Calu3 (cell line): ENCODE measurements around the gene DPPA3. TPM values are rescaled to one million over a fixed set of nuclear protein-coding genes. Genes with fewer than 3 reads are reported as not detected.

Experiments used
- BruUV-seq: library from RNA; stranded (reverse); fragments of 400-500 nt; replicated peaks from 2 replicates; lab custom pipeline; 2021; lab: Mats Ljungman, UMichigan
- CTCF ChIA-PET: fragments of 300-600 bp; sonication (Branson Sonifier 250); formaldehyde crosslinking; loops from one replicate; lab custom pipeline; 2022; ENCODE audit warnings: antibody characterized with exemption; lab: Charles Lee
- DNase-seq: peaks from one replicate; pipeline ENCODE4 v3.0.0; 2022
- H3K27ac Mint-ChIP-seq: one replicate; pipeline ENCODE4 v1.8.0; 2022; ENCODE audit warnings: mixed read lengths; ENCODE audit not compliant: unreplicated experiment
- H3K27me3 Mint-ChIP-seq: one replicate; pipeline ENCODE4 v1.8.0; 2022; ENCODE audit warnings: mixed read lengths; ENCODE audit not compliant: unreplicated experiment
- H3K36me3 Mint-ChIP-seq: one replicate; pipeline ENCODE4 v1.8.0; 2022; ENCODE audit warnings: mild to moderate bottlenecking, moderate library complexity, mixed read lengths; ENCODE audit not compliant: insufficient read depth, unreplicated experiment
- H3K4me1 Mint-ChIP-seq: one replicate; pipeline ENCODE4 v1.8.0; 2022; ENCODE audit warnings: mild to moderate bottlenecking, low read depth, mixed read lengths; ENCODE audit not compliant: unreplicated experiment
- H3K4me3 Mint-ChIP-seq: one replicate; pipeline ENCODE4 v1.8.0; 2022; ENCODE audit warnings: mild to moderate bottlenecking, low read depth, moderate library complexity, mixed read lengths; ENCODE audit not compliant: unreplicated experiment
- H3K9me3 Mint-ChIP-seq: one replicate; pipeline ENCODE4 v1.8.0; 2022; ENCODE audit warnings: low read depth, mixed read lengths; ENCODE audit not compliant: unreplicated experiment
- CTCF ChIP-seq: fragments of 200-600 bp; IDR thresholded peaks from one replicate; pipeline ENCODE4 v1.8.0; 2022; ENCODE audit warnings: antibody characterized with exemption; ENCODE audit not compliant: unreplicated experiment
- intact Hi-C: fragments of 100-400 bp; cut with micrococcal nuclease; formaldehyde crosslinking; loops from one replicate; pipeline ENCODE4 v1.10.0; 2022; ENCODE audit not compliant: unreplicated experiment
- total RNA-seq: library from RNA; stranded (reverse); gene quantifications from 2 replicates; pipeline ENCODE4 v1.2.3, GENCODE V29; 2022

Gene DPPA3
- total RNA-seq, 1 experiment from 2014 or later, result not detected

- Mint-ChIP-seq H3K4me3 (no peak overlapping the region), H3K27me3 (peaks cover 12% of the 10 kb centered on the region), H3K36me3 (no peaks in the 10 kb centered on the region), H3K9me3 (no peaks in the 10 kb centered on the region), H3K27ac (no peak overlapping the region), H3K4me1 (no peaks in the 10 kb centered on the region)
- CTCF ChIA-PET, result no interaction called here
- DNase-seq, result no peak
- intact Hi-C loops, result no loop called here
- no peak for TF ChIP-seq CTCF
- no TSS peak for BruUV-seq
Measured at GRCh38 chr12:7756993-7757392, 45.8 kb downstream of the DPPA3 start.

- Mint-ChIP-seq H3K9me3 (no peaks in the 10 kb centered on the region), H3K27me3 (peaks cover 12% of the 10 kb centered on the region), H3K27ac (no peak overlapping the region), H3K4me3 (no peak overlapping the region), H3K4me1 (no peaks in the 10 kb centered on the region), H3K36me3 (no peaks in the 10 kb centered on the region)
- CTCF ChIA-PET, result no interaction called here
- DNase-seq, result no peak
- BruUV-seq, result no TSS peak
- TF ChIP-seq CTCF, result no peak
- intact Hi-C loops, result no loop called here
Measured at GRCh38 chr12:7758766-7759140, 47.5 kb downstream of the DPPA3 start.

Other genes with a start within 250 kb of the DPPA3 start
- gene CD163, start 207.7 kb upstream of the DPPA3 start, total RNA-seq, result not detected in 2 replicates
- gene APOBEC1, start 45.5 kb upstream of the DPPA3 start, total RNA-seq, result 0.47 TPM in 1 of 2 replicates, not detected in the other
- not detected in 2 replicates for gene GDF3, start 15.7 kb upstream of the DPPA3 start, total RNA-seq
- not detected in 2 replicates for gene CLEC4C, start 35.9 kb downstream of the DPPA3 start, total RNA-seq
- not detected in 2 replicates for gene NANOGNB, start 53.8 kb downstream of the DPPA3 start, total RNA-seq
- not detected in 2 replicates for gene NANOG, start 78.0 kb downstream of the DPPA3 start, total RNA-seq
- not detected in 2 replicates for gene SLC2A14, start 161.5 kb downstream of the DPPA3 start, total RNA-seq
- gene SLC2A3, start 224.8 kb downstream of the DPPA3 start, total RNA-seq, result 0.37 TPM in 1 of 2 replicates, not detected in the other